H1 (cell line): Measurements from ENCODE around the gene MCC.

ENCODE experiments used
- EGR1 ChIP-seq: IDR thresholded peaks from 2 replicates; pipeline ENCODE4 v1.6.1; 2011; ENCODE audit warnings: low read depth, low read length, borderline replicate concordance
- EP300 ChIP-seq, 2 experiments: IDR thresholded peaks; 1 replicate in 1 of 2; 2 replicates in 1 of 2; pipeline ENCODE4 v1.6.1; 2011 to 2012; ENCODE audit warnings: low read depth in 2 of 2, low read length in 2 of 2, mild to moderate bottlenecking in 2 of 2, borderline replicate concordance in 1 of 2, inconsistent platforms in 1 of 2, moderate library complexity in 1 of 2
- POLR2A ChIP-seq, 2 experiments: IDR thresholded peaks; 1 replicate in 1 of 2; 2 replicates in 1 of 2; pipeline ENCODE4 v1.6.1; 2011; ENCODE audit warnings: low read depth in 2 of 2, low read length in 2 of 2, mild to moderate bottlenecking in 2 of 2; ENCODE audit errors: control extremely low read depth in 1 of 2
- RAD21 ChIP-seq, 2 experiments: IDR thresholded peaks in 1 of 2; conservative IDR thresholded peaks in 1 of 2; 2 replicates each; pipeline ENCODE4 v1.6.1; 2011; ENCODE audit warnings: low read depth in 2 of 2, low read length in 2 of 2, improper control_type of control experiment in 1 of 2, inconsistent platforms in 1 of 2, mild to moderate bottlenecking in 1 of 2, moderate library complexity in 1 of 2
- TF ChIP-seq, protein P1 (sequence below): IDR thresholded peaks from 2 replicates; pipeline ENCODE4 v1.6.1; 2012; ENCODE audit warnings: inconsistent platforms
- TF ChIP-seq, protein P2 (sequence below), 3 experiments: IDR thresholded peaks; 1 replicate in 2 of 3; 2 replicates in 1 of 3; pipeline versions ENCODE4 v1.5.1 to v1.6.1; 2011; ENCODE audit warnings: low read length in 3 of 3, mild to moderate bottlenecking in 3 of 3, inconsistent platforms in 2 of 3, low read depth in 1 of 3, moderate library complexity in 1 of 3; ENCODE audit not compliant: insufficient read depth in 1 of 3; ENCODE audit errors: control extremely low read depth in 1 of 3

DNA sequence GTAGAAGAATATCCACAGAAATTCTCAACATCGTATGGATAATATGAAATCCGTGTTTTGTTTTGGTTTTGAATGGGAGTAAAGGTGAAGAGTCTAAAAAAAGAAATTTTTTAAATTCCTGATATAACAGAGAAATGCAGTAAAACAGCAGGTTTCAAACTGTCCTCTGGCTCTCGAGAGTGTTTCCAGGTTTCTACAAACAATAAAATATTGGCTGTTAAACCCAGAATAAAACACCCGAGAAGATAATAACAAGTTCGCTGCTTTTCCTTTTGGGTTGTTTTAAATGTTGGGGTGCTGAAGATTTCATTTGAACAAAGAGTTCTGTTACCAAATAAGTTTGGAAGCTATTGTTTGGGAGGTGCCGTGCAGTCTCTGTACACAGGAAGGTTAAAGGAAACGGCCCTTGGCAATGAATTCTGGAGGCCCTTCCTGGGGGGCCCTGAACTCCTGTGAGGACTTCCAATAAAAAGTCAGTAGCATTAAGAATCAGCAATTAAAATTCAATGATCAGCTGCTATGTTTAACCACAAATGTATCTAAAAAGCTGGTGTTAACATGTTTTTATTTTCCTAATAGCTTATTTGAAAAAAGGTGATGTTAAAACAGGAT lies 269.2 kb downstream of the MCC start:
- no peak for TF ChIP-seq RAD21 (IDR thresholded peaks at IDR 0.05 in 1 of 2, conservative IDR thresholded peaks at IDR 0.05 in 1 of 2; ENCODE audit: low read depth in 2 of 2, low read length in 2 of 2)
- no peak for TF ChIP-seq EP300 (IDR thresholded peaks at IDR 0.05; ENCODE audit: borderline replicate concordance in 1 of 2, low read depth in 2 of 2, low read length in 2 of 2)
- TF ChIP-seq, protein P1, sequence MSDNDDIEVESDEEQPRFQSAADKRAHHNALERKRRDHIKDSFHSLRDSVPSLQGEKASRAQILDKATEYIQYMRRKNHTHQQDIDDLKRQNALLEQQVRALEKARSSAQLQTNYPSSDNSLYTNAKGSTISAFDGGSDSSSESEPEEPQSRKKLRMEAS = no peak
- TF ChIP-seq, protein P2, sequence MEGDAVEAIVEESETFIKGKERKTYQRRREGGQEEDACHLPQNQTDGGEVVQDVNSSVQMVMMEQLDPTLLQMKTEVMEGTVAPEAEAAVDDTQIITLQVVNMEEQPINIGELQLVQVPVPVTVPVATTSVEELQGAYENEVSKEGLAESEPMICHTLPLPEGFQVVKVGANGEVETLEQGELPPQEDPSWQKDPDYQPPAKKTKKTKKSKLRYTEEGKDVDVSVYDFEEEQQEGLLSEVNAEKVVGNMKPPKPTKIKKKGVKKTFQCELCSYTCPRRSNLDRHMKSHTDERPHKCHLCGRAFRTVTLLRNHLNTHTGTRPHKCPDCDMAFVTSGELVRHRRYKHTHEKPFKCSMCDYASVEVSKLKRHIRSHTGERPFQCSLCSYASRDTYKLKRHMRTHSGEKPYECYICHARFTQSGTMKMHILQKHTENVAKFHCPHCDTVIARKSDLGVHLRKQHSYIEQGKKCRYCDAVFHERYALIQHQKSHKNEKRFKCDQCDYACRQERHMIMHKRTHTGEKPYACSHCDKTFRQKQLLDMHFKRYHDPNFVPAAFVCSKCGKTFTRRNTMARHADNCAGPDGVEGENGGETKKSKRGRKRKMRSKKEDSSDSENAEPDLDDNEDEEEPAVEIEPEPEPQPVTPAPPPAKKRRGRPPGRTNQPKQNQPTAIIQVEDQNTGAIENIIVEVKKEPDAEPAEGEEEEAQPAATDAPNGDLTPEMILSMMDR (IDR thresholded peaks at IDR 0.05; ENCODE audit: control extremely low read depth in 1 of 3, insufficient read depth in 1 of 3, low read depth in 1 of 3, low read length in 3 of 3) = no peak
- no peak for TF ChIP-seq EGR1
- TF ChIP-seq POLR2A (IDR thresholded peaks at IDR 0.05; ENCODE audit: control extremely low read depth in 1 of 2, low read depth in 2 of 2, low read length in 2 of 2) = no peak
